H1 (cell line): ENCODE data around the gene MYBPC2. TPM values are rescaled to one million over a fixed set of nuclear protein-coding genes. Genes with fewer than 3 reads are reported as not detected.
A peak's percentile ranks its signal among the peaks of the same experiment; 100 is the strongest.

Source experiments
- CTCF ChIA-PET: fragments of 300-600 bp; sonication (Branson Sonifier 250); formaldehyde crosslinking; loops from one replicate; lab custom pipeline; 2021; ENCODE audit not compliant: partially characterized antibody; lab: Charles Lee
- POLR2A ChIA-PET: fragments of 300-600 bp; sonication (Branson Sonifier 250); formaldehyde crosslinking; loops from one replicate; lab custom pipeline; 2021; ENCODE audit warnings: inconsistent platforms; ENCODE audit not compliant: partially characterized antibody; lab: Charles Lee
- DNase-seq, 2 experiments: peaks; one replicate each; pipeline versions ENCODE4 v3.0.0 to v3.0.0-alpha.2; 2010 to 2022; ENCODE audit warnings: low spot score in 2 of 2, low read depth in 1 of 2, mixed read lengths in 1 of 2
- FAIRE-seq: peaks from 2 replicates; lab custom pipeline; 2011; peaks lifted over from hg19 to GRCh38; lab: Jason Lieb, UNC
- H2AFZ ChIP-seq: 2 replicates; pipeline ENCODE4 v1.8.1; 2012; ENCODE audit warnings: low read length, inconsistent platforms
- H2AK5ac ChIP-seq: 2 replicates; pipeline ENCODE4 v1.6.1; 2013; ENCODE audit warnings: low read depth, low read length
- H2BK120ac ChIP-seq: replicated peaks from 2 replicates; pipeline ENCODE3; 2013; ENCODE audit warnings: low read depth, low read length, inconsistent platforms
- H2BK12ac ChIP-seq: 2 replicates; pipeline ENCODE4 v1.6.1; 2013; ENCODE audit warnings: low read depth, low read length
- H2BK15ac ChIP-seq: 2 replicates; pipeline ENCODE4 v1.6.1; 2013; ENCODE audit warnings: low read length
- H2BK20ac ChIP-seq: 2 replicates; pipeline ENCODE4 v1.6.1; 2013; ENCODE audit warnings: low read length
- H2BK5ac ChIP-seq: 2 replicates; pipeline ENCODE4 v1.6.1; 2013; ENCODE audit warnings: low read depth, low read length
- H3K14ac ChIP-seq: 2 replicates; pipeline ENCODE4 v1.6.1; 2013; ENCODE audit warnings: inconsistent platforms; ENCODE audit not compliant: insufficient read length
- H3K18ac ChIP-seq: 2 replicates; pipeline ENCODE4 v1.6.1; 2013; ENCODE audit warnings: low read length; ENCODE audit errors: extremely low read depth
- H3K23ac ChIP-seq: 2 replicates; pipeline ENCODE4 v1.6.1; 2013; ENCODE audit warnings: inconsistent platforms; ENCODE audit not compliant: insufficient read length
- H3K23me2 ChIP-seq: 2 replicates; pipeline ENCODE4 v1.6.1; 2013; ENCODE audit warnings: low read depth, low read length
- H3K27ac ChIP-seq: 2 replicates; pipeline ENCODE4 v1.6.1; 2011; ENCODE audit warnings: low read depth, low read length, inconsistent platforms
- H3K27me3 ChIP-seq, 4 experiments: replicated peaks in 1 of 4; 1 replicate in 1 of 4; 2 replicates in 3 of 4; pipeline versions ENCODE4 v1.6.1 to v1.8.1; 2011 to 2013; ENCODE audit warnings: low read length in 3 of 4, mild to moderate bottlenecking in 3 of 4, inconsistent platforms in 2 of 4, mixed read lengths in 2 of 4, moderate library complexity in 1 of 4; ENCODE audit not compliant: control insufficient read depth in 3 of 4, insufficient read depth in 3 of 4; ENCODE audit errors: extremely low read depth in 1 of 4
- H3K36me3 ChIP-seq, 4 experiments: 2 replicates each; pipeline versions ENCODE4 v1.6.1 to v1.8.1; 2011 to 2013; ENCODE audit warnings: mild to moderate bottlenecking in 4 of 4, low read length in 3 of 4, moderate library complexity in 2 of 4, control low read depth in 1 of 4, inconsistent platforms in 1 of 4; ENCODE audit not compliant: insufficient read depth in 4 of 4, control insufficient read depth in 2 of 4
- H3K4ac ChIP-seq: replicated peaks from 2 replicates; pipeline ENCODE3; 2013; ENCODE audit warnings: low read length, low read depth, mixed read lengths, inconsistent platforms; ENCODE audit not compliant: insufficient read length
- H3K4me1 ChIP-seq, 4 experiments: replicated peaks in 1 of 4; 1 replicate in 1 of 4; 2 replicates in 3 of 4; pipeline versions ENCODE4 v1.6.1 to v1.8.1; 2011 to 2013; ENCODE audit warnings: low read length in 3 of 4, inconsistent platforms in 2 of 4, mixed read lengths in 1 of 4; ENCODE audit not compliant: insufficient read depth in 4 of 4, control insufficient read depth in 3 of 4
- H3K4me2 ChIP-seq, 2 experiments: 2 replicates each; pipeline versions ENCODE4 v1.6.1 to v1.8.1; 2011 to 2013; ENCODE audit warnings: low read depth in 2 of 2, low read length in 2 of 2, control low read depth in 1 of 2, inconsistent platforms in 1 of 2, mild to moderate bottlenecking in 1 of 2; ENCODE audit not compliant: insufficient read depth in 1 of 2
- H3K4me3 ChIP-seq, 4 experiments: fragments of 200-600, 300-600 bp in 1 of 4; sonication (generic), shearing (Covaris generic), sonication (Bioruptor Twin) in 1 of 4; 2 replicates each; pipeline versions ENCODE4 v1.5.1 to v1.8.1; 2011 to 2016; ENCODE audit warnings: low read length in 4 of 4, low read depth in 3 of 4, control low read depth in 2 of 4, inconsistent platforms in 2 of 4, mild to moderate bottlenecking in 2 of 4, mixed read lengths in 1 of 4, moderate library complexity in 1 of 4; ENCODE audit not compliant: insufficient read depth in 2 of 4; ENCODE audit errors: extremely low read depth in 1 of 4
- H3K56ac ChIP-seq: replicated peaks from 2 replicates; pipeline ENCODE3; 2013; ENCODE audit warnings: low read depth, mild to moderate bottlenecking, mixed read lengths, low read length, inconsistent platforms; ENCODE audit not compliant: insufficient read length
- H3K79me1 ChIP-seq: 2 replicates; pipeline ENCODE4 v1.6.1; 2013; ENCODE audit warnings: low read depth, low read length, control low read depth
- H3K79me2 ChIP-seq, 2 experiments: 2 replicates each; pipeline versions ENCODE4 v1.6.1 to v1.8.1; 2012 to 2013; ENCODE audit warnings: low read length in 2 of 2, mild to moderate bottlenecking in 2 of 2, inconsistent platforms in 1 of 2; ENCODE audit not compliant: insufficient read depth in 2 of 2, control insufficient read depth in 1 of 2
- H3K9ac ChIP-seq, 4 experiments: replicated peaks in 1 of 4; 1 replicate in 1 of 4; 2 replicates in 3 of 4; pipeline versions ENCODE4 v1.6.1 to v1.8.1; 2011 to 2013; ENCODE audit warnings: low read depth in 3 of 4, low read length in 3 of 4, control low read depth in 2 of 4, mild to moderate bottlenecking in 2 of 4, moderate library complexity in 2 of 4, inconsistent platforms in 1 of 4; ENCODE audit errors: extremely low read depth in 1 of 4
- H3K9me3 ChIP-seq, 2 experiments: 2 replicates each; pipeline versions ENCODE4 v1.6.1 to v1.8.1; 2012 to 2013; ENCODE audit warnings: mild to moderate bottlenecking in 2 of 2, moderate library complexity in 2 of 2, control low read depth in 1 of 2, inconsistent platforms in 1 of 2, low read depth in 1 of 2, low read length in 1 of 2, mixed read lengths in 1 of 2; ENCODE audit not compliant: insufficient read depth in 2 of 2
- H4K20me1 ChIP-seq, 2 experiments: replicated peaks in 1 of 2; 2 replicates each; pipeline versions ENCODE3 to v1.8.1; 2011 to 2013; ENCODE audit warnings: inconsistent platforms in 2 of 2, low read length in 2 of 2, mild to moderate bottlenecking in 1 of 2; ENCODE audit not compliant: insufficient read depth in 2 of 2, control insufficient read depth in 1 of 2
- H4K5ac ChIP-seq: 2 replicates; pipeline ENCODE4 v1.6.1; 2013; ENCODE audit warnings: low read length, low read depth, mixed read lengths, inconsistent platforms; ENCODE audit not compliant: insufficient read length
- H4K8ac ChIP-seq: 2 replicates; pipeline ENCODE4 v1.8.0; 2013; ENCODE audit warnings: mild to moderate bottlenecking, moderate library complexity, low read length, inconsistent platforms; ENCODE audit not compliant: insufficient read depth; ENCODE audit errors: extremely low read depth
- H4K91ac ChIP-seq: replicated peaks from 2 replicates; pipeline ENCODE3; 2013; ENCODE audit warnings: low read length, mixed read lengths, inconsistent platforms; ENCODE audit not compliant: insufficient read length
- BRCA1 ChIP-seq: IDR thresholded peaks from 2 replicates; pipeline ENCODE4 v1.6.1; 2012; ENCODE audit warnings: low read depth, low read length, improper control_type of control experiment
- CHD1 ChIP-seq: IDR thresholded peaks from 2 replicates; pipeline ENCODE4 v1.6.1; 2012; ENCODE audit warnings: low read depth, low read length, improper control_type of control experiment
- RBBP5 ChIP-seq: IDR thresholded peaks from 2 replicates; pipeline ENCODE4 v1.7.1; 2012; ENCODE audit warnings: low read depth, mild to moderate bottlenecking, inconsistent platforms, low read length, moderate library complexity, borderline replicate concordance
- SAP30 ChIP-seq: fragments of 300-600 bp; sonication (generic); IDR thresholded peaks from 2 replicates; pipeline ENCODE4 v1.7.1; 2012; ENCODE audit warnings: low read length, moderate library complexity, mild to moderate bottlenecking, inconsistent platforms; ENCODE audit not compliant: insufficient read depth, insufficient replicate concordance
- SIN3A ChIP-seq, 2 experiments: IDR thresholded peaks in 1 of 2; conservative IDR thresholded peaks in 1 of 2; 2 replicates each; pipeline ENCODE4 v1.6.1; 2011 to 2012; ENCODE audit warnings: low read length in 2 of 2, improper control_type of control experiment in 1 of 2, low read depth in 1 of 2, mild to moderate bottlenecking in 1 of 2
- SP4 ChIP-seq: IDR thresholded peaks from 2 replicates; pipeline ENCODE4 v1.6.1; 2012; ENCODE audit warnings: low read length, inconsistent platforms
- WGBS, 2 experiments: shearing (Covaris generic) in 1 of 2; methylation state at CpG; one replicate each; pipeline versions ENCODE4 v1.1.6 to v1.1.7; 2013 to 2015; ENCODE audit warnings: low lambda C conversion rate in 2 of 2, mixed read lengths in 2 of 2, inconsistent platforms in 1 of 2, low coverage in 1 of 2, missing lambda C conversion rate in 1 of 2; ENCODE audit not compliant: insufficient replicate concordance in 2 of 2, insufficient coverage in 1 of 2, insufficient read length in 1 of 2; ENCODE audit errors: extremely low coverage in 1 of 2, missing lambda C conversion rate in 1 of 2; 5-methylcytosine and 5-hydroxymethylcytosine counted together
- polyA plus RNA-seq, 7 experiments: library from polyadenylated mRNA; depleted of rRNA in 3 of 7; stranded (reverse) in 5 of 7; unstranded in 2 of 7; fragments of >200 nt in 5 of 7; fragments of 200-250 nt in 2 of 7; gene quantifications; 1 replicate in 5 of 7; 2 replicates in 1 of 7; 4 replicates in 1 of 7; pipeline versions ENCODE4 v1.2.1 to v1.2.3, GENCODE V29; 2011 to 2013; ENCODE audit warnings: missing spikeins in 2 of 7, mixed read lengths in 2 of 7
- total RNA-seq: library from RNA; stranded (reverse); fragmentation: NEBNext Ultra II Directional; extraction: Animal tissue kit (Norgen Biotek cat#: 25700); gene quantifications from 2 replicates; pipeline ENCODE4 v1.2.1, GENCODE V29; 2021

The MYBPC2 gene
- total and polyA plus RNA-seq, 2 of the 8 experiments (the other 6 are each of a cell fraction or from before 2014, with no cell fraction given): 1.8 to 3.1 TPM

DNA sequence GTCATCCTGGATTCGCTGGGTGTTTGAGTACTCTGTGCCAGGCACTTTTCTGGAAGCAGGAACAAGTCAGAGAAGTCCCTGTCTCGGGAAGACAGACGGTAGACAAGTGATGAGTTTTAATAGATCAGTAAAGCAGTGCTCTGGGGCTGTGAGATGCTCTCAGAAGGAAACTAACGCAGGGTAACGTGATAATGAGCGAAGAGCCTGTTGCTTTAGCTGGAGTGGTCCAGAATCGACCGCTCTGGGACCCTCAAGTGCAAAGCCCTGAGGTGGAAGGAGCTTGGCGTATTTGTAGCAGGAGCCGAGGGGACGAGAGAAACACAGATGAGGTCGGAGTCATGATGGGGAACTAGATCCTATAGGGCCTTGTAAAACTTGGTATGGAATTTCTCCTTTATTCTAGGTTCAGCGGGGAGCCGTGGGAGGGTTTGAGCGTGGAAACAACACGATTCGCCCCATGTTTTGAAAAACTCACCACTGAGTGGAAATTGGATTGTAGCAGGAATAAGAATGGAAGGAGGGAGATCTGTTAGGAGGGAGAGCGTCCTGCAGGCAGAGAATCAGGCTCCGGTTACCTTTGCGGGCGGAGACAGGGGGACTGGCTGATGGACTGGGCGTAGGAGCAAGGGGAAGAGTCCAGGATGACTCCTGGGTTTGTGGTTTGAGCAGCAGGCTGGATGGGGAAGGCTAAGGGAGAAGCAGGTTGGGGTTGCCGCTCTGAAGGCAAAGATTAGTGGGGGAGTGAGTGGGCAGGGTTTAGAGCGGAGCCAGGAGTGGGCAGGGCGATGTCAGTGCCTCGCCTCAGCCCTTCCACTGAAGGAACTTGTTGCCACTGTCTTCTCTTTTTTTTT is 47.8 kb upstream of the MYBPC2 start:
- H3K56ac ChIP-seq: peak overlapping the region; percentile 70
- H4K5ac ChIP-seq: peak overlapping the region; percentile 36
- CTCF ChIA-PET: interaction anchor here (1.1 to 1.8 kb wide), 6 partner anchors 14 to 411 kb away, joined by 3 to 5 read pairs (median 4); no protein-coding TSS in a partner anchor
- DNase-seq: no peak
- H2AFZ ChIP-seq: 0 out of 2 replicates have a peak overlapping the region, but pooled peaks have one; percentile 2
- WGBS, 2 experiments: 23% methylated on average over 25 of the region's 26 CpGs; no CpG with 5 or more reads in 1 of the 2 experiments
- H3K4me3 ChIP-seq: peak overlapping the region; percentile 63 to 91 (median 89)
- no peak overlapping the region for H2BK120ac ChIP-seq
- 0 out of 2 replicates have a peak overlapping the region, but pooled peaks have one; percentile 6 for H2BK12ac ChIP-seq
- H3K4ac ChIP-seq: peak overlapping the region; percentile 6
- FAIRE-seq: no peak
- H4K8ac ChIP-seq: peak overlapping the region; percentile 97
- H2BK15ac ChIP-seq: no peak overlapping the region
- peaks cover 5 to 17% of the 10 kb centered on the region in 2 experiments for H4K20me1 ChIP-seq
- H2BK20ac ChIP-seq: no peak overlapping the region
- TF ChIP-seq BRCA1 (no peak), RBBP5 (no peak), SAP30 (peak; percentile 71), SP4 (no peak), CHD1 (no peak), SIN3A (conservative IDR thresholded peaks at IDR 0.05 in 1 of 2, IDR thresholded peaks at IDR 0.05 in 1 of 2; ENCODE audit: low read depth in 1 of 2, low read length in 2 of 2) (0 out of 4 replicates have a peak, but pooled peaks of 1 of the 2 experiments have one; percentile 23)
- H3K23ac ChIP-seq: peak overlapping the region; percentile 23
- peaks cover 0 to 3% (median under 1%) of the 10 kb centered on the region in 4 experiments; a peak in 4 of 7 replicates for H3K4me1 ChIP-seq
- peak overlapping the region; percentile 75 for H3K27ac ChIP-seq
- POLR2A ChIA-PET: interaction anchor here (0.7 to 4.0 kb wide), 27 partner anchors 9 to 94 kb away, joined by 3 to 28 read pairs (median 4); partner anchors contain the start of genes KCNC3, NAPSA and NR1H2
- H3K4me2 ChIP-seq: peak overlapping the region; percentile 94 to 95
- no peak overlapping the region for H2AK5ac ChIP-seq
- H2BK5ac ChIP-seq: peak overlapping the region; percentile 90; the same call in 1 of the 2 replicates
- H3K18ac ChIP-seq: peak overlapping the region; percentile 4; the same call in 1 of the 2 replicates
- peaks cover 7 to 28% (median 21%) of the 10 kb centered on the region in 4 experiments; a peak in 7 of 8 replicates for H3K36me3 ChIP-seq
- H3K79me2 ChIP-seq: peaks cover 12 to 45% of the 10 kb centered on the region in 2 experiments; a peak in 3 of 4 replicates
- H3K9ac ChIP-seq: peak overlapping the region; percentile 85 to 88 (median 88)
- H4K91ac ChIP-seq: peak overlapping the region; percentile 57
- H3K27me3 ChIP-seq: no peaks in the 10 kb centered on the region
- H3K23me2 ChIP-seq: peaks cover 9% of the 10 kb centered on the region; the same call in 1 of the 2 replicates
- no peaks in the 10 kb centered on the region for H3K9me3 ChIP-seq
- H3K14ac ChIP-seq: no peak overlapping the region
- peaks cover 12% of the 10 kb centered on the region for H3K79me1 ChIP-seq
